ENCODE data around the gene RSPH10B.
A peak's percentile ranks its signal among the peaks of the same experiment; 100 is the strongest.
"Not testable (repeated sequence)": the region's sequence is repeated elsewhere in the genome, so short reads cannot be mapped to it uniquely, and the experiment has no call there.

The RSPH10B gene

DNA sequence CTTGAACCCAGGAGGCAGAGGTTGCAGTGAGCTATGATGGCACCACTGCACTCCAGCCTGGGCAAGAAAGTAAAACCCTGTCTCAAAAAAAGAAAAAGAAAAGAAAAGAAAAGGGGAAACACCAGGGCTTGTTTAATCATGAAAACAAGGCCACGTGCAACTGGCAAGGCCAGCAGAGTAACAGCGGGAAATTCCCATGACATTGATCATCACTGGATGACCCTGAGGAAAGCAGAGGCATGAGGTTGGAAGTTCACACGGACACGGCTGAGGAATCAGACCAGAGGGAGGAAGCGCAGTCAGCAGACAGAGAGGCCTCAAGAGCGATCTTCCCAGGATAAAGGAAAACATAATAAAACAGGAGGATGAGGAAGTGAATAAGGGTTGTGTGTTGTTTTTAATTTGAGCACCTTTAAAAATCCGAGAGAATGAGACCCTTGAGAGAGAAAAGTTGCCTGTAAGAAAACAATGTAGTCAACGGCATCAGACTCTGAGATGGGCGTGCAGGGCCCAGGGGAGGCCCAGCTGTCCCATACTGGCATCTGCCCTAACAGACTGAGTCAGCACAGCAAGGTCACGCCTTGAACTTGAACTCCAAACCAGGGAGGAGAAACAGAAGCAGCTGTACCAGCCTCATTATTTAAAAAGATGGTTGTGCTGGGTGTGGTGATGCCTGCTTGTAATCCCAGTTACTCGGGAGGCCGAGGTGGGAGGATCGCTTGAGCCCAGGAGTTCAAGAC lies 38.4 kb downstream of the RSPH10B start:
- intact Hi-C loops (cut with DNase I); DNase-seq: not testable (repeated sequence)

GRCh38 chr7:5931250-5931649 lies 39.2 kb downstream of the RSPH10B start:
- DNase-seq; intact Hi-C loops (cut with DNase I): not testable (repeated sequence)

DNA sequence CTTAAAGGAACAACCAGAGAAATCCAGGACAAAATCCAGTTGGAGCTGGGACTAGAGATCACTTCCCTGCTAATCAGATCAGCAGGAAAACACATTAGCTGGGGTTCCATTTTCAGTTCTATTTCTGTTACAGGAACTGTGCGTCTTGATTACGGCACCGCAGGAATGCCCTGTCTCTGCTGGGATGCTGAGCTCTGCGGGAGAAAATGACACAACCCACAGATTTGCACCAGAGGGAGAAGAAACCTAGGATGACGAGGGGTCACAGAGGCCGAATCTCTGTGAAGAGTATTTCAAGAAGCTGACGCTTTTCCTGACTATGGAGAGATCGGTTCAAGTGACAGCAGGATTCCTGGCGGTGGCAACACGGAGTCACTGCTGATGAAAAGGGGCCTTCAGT lies 40.2 kb downstream of the RSPH10B start:
- DNase-seq; intact Hi-C loops (cut with DNase I): not testable (repeated sequence)

DNA sequence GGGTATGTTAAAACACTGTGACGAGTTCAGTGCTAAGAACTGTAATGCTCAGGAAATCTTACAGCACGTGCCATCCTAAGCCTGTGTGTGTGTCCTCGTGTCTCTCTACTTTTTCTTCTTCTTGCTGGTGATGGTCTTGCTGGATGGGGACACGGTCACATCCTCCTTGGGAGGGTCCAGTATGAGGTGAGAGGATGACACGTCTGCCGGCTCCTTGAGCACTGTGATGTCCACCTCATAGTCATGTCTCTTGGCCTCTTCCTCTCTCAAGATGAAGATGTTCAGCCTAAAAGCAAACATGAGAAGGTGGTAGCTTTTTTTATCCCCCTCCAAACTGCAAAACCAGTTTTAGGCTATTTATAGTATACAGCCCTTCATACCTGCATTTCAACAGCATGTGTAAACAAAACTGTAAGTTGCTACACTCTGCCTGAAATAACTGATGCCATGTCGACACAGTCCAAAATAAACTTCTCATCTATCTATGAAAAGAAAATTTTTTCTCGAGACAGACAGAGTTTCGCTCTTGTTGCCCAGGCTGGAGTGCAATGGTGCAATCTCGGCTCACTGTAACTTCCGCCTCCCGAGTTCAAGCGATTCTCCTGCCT lies 44.1 kb downstream of the RSPH10B start:
- intact Hi-C loops (cut with DNase I); DNase-seq: not testable (repeated sequence)

DNA sequence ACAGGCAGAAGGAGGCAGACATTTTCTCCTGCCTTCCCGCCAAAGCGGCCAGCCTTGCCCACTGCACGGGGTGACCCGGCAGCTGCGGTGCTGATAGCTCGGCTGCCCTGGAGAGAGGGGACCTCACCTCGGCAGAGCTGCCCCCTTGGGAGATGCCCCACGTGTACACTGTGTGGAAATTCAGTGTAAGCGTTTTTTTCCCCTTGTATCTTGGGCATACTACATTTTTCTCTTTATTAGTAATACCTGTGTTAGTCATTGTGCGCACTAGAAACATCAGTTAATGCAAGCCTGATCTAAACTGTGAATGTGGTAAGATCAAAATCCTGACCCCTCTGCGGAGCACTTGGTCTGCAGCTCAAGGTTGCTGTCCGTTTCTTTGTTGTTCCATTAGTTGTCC lies 45.9 kb downstream of the RSPH10B start:
- intact Hi-C loops (cut with DNase I); DNase-seq: not testable (repeated sequence)

DNA sequence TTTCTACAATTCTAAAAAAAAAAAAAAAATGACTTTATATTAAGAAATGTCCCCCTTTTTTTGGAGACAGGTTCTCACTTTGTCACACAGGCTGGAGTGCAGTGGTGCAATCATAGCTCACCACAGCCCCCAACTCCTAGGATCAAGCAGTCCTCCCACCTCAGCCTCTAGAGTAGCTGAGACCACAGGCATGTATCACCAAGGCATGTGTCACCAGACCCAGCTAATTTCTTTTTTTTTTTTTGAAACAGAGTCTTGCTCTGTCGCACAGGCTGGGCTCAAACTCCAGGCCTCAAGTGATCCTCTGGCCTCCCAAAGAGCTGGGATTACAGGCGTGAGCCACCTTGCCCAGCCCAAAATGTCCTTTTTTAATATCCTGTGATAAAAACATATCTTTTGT lies 46.3 kb downstream of the RSPH10B start:
- DNase-seq; intact Hi-C loops (cut with DNase I): not testable (repeated sequence)

DNA sequence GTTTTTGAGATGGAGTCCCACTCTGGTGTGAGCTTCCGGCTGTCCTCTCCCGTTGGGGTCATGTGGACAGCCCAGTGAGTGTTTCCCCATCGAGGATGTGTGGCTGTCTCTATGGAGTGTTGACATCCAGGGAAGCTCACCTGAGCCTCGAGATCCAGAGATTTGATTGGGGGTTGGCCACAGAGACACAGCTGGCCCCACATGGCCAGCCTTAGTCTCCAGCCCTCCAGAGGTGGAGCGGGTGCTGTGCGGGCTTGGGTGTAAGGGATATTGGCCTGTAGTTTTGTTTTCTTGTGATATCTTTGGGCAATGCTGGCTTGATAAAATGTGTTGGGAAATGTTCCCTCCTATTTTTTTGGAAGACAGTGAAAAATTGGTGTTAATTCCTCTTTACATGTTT lies 54.0 kb downstream of the RSPH10B start:
- DNase-seq; intact Hi-C loops (cut with DNase I): not testable (repeated sequence)

- intact Hi-C loops (cut with DNase I); DNase-seq: not testable (repeated sequence)
Measured at GRCh38 chr7:5908835-5909234, 61.7 kb downstream of the RSPH10B start.

- intact Hi-C loops (cut with DNase I); DNase-seq: not testable (repeated sequence)
Measured at GRCh38 chr7:5904726-5905125, 65.8 kb downstream of the RSPH10B start.

- intact Hi-C loops (cut with DNase I); DNase-seq: not testable (repeated sequence)
Measured at GRCh38 chr7:5903002-5903401, 67.5 kb downstream of the RSPH10B start.

GRCh38 chr7:5898480-5899224 lies 71.8 kb downstream of the RSPH10B start, which contains the start of gene CCZ1:
Gene CCZ1 (plus strand): TSS chr7:5898733. CDS start chr7:5898800, 67 bp downstream.
- intact Hi-C loops (cut with DNase I), result not testable (repeated sequence)
- DNase-seq, result peak in 41 of 42 donors; percentile 19 to 91 (median 65)

DNA sequence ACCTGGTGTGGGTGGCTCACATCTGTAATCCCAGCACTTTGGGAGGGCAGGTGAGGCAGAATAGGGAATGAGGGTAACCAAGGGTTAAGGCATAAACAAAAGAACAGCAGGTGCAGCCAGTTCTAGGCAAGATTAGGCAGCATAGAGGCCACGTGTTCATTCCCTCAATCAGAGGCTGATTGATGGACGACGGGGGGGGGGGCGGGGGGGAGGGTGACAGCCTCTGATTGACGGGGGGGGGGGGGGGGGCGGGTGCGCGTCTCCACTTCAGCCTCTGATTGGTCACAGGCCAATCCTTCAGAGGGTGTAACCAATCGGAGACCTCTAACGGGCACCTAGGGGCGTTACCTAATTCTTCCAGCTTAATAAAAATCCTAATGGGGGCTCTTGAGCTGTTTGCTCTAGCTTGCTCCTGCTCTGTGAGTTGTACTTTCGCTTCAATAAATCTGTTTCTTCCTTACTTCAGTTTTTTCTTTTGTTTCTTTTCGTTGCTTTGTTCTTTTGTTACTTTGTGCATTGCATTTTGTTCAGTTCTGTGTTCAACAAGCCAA lies 73.0 kb downstream of the RSPH10B start:
- intact Hi-C loops (cut with DNase I), result not testable (repeated sequence)
- peak in 7 of 42 donors; percentile 21 to 56 (median 42) for DNase-seq

DNA sequence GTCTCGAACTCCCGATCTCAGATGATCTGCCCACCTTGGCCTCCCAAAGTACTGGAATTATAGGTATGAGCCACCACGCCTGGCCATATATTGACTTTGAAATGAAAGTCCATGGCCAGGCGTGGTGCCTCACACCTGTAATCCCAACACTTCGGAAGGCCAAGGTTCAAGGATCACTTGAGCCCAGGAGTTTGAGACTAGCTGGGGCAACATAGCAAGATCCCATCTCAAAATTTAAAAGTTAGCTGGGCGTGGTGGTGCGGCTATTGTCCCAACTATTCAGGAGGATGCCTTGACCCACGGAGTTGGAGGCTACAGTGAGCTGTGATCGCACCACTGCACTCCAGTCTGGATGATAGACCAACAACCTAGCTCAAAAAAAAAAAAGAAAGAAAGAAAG lies 78.0 kb downstream of the RSPH10B start:
- intact Hi-C loops (cut with DNase I), result no loop called here
- DNase-seq, result no peak

DNA sequence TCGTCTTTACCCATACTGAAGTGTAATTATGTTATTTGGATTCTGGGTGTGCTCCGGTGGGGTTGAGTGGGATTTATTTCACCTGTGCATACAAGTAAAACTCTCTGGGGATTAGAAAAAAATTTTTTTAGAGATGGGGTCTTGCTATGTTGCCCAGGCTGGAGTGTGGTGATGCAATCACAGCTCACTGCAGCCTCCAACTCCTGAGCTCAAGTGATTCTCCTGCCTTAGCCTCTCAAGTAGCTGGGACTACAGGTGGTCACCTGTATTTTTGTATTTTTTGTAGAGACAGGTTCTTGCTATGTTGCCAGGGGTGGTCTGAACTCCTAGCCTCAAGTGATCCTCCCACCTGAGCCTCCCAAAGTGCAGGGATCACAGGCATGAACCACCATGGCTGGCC lies 80.2 kb downstream of the RSPH10B start:
- DNase-seq; intact Hi-C loops (cut with DNase I): not testable (repeated sequence)

DNA sequence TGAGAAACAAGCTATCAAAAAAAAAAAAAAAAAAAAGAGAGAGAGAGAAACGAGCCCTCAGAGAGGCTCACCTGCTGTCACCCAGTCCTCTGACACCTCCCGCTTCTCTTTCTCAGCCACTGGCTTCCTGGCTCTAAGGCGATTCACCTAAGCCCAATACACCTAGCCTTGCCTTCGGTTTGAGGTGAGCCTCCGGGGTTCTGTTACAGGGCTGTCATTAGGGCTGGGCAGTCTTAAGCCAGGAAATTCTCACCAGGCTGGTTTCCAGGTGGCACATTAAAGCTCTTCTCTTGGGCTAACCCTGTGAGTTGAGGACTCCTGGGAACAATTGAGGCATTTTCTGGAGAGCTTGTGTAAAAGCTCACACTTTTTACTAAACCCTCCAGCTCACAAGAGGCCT lies 82.5 kb downstream of the RSPH10B start:
- intact Hi-C loops (cut with DNase I); DNase-seq: not testable (repeated sequence)

GRCh38 chr7:5884431-5884830 lies 86.1 kb downstream of the RSPH10B start:
- intact Hi-C loops (cut with DNase I); DNase-seq: not testable (repeated sequence)

- peak in 4 of 42 donors; percentile 16 to 57 (median 28) for DNase-seq
- intact Hi-C loops (cut with DNase I), result not testable (repeated sequence)
Measured at GRCh38 chr7:5880106-5880505, 90.4 kb downstream of the RSPH10B start.

- intact Hi-C loops (cut with DNase I); DNase-seq: not testable (repeated sequence)
Measured at GRCh38 chr7:5879591-5879990, 90.9 kb downstream of the RSPH10B start.
